Memory B cell (primary cell): ENCODE data around the gene TNFRSF21.

ENCODE experiments used
- ATAC-seq: fragments of 150-1000 bp; cut with Tn5 transposase; 2 replicates; pipeline ENCODE4 v1.10.0; 2021; ENCODE audit warnings: low read depth, mild to moderate bottlenecking, moderate library complexity
- DNase-seq, 2 donors: peaks; one replicate each; pipeline ENCODE4 v3.0.0; 2022; ENCODE audit warnings: low spot score in 2 of 2
- H3K27ac Mint-ChIP-seq: one replicate; pipeline ENCODE4 v1.8.0; 2022; ENCODE audit warnings: mild to moderate bottlenecking, moderate library complexity, mixed read lengths
- H3K27me3 Mint-ChIP-seq: one replicate; pipeline ENCODE4 v1.8.0; 2022; ENCODE audit warnings: mixed read lengths
- H3K36me3 Mint-ChIP-seq: one replicate; pipeline ENCODE4 v1.8.0; 2022; ENCODE audit warnings: mild to moderate bottlenecking, mixed read lengths
- H3K4me1 Mint-ChIP-seq: one replicate; pipeline ENCODE4 v1.8.0; 2022; ENCODE audit warnings: mixed read lengths
- H3K4me3 Mint-ChIP-seq: one replicate; pipeline ENCODE4 v1.8.0; 2022; ENCODE audit warnings: mild to moderate bottlenecking, moderate library complexity, mixed read lengths
- H3K9me3 Mint-ChIP-seq: one replicate; pipeline ENCODE4 v1.8.0; 2022; ENCODE audit warnings: mixed read lengths

The TNFRSF21 gene

DNA sequence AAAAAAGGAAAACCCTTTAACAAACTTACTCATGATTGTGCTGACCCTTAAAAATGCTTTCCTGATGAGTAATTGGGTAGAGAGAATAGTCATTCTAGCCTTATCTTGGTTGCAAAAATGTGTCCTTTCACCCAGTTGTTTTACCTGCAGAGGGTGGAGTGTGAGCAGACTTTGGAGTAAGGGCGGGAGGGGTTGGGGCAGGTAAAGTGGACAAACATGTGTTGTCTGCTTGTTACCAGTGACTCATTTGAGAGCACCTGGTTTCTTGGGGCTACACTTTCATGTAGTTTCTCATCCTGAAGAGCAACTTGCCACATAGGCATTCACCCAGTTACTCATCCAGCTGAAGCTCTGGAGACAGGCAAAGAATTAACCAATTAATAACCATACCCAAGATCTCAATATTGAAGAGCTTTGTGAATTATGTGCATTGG lies 121.1 kb downstream of the TNFRSF21 start:
- Mint-ChIP-seq H3K36me3 (no peaks in the 10 kb centered on the region), H3K9me3 (peaks cover 2% of the 10 kb centered on the region), H3K27me3 (peaks cover 8% of the 10 kb centered on the region), H3K4me3 (no peak overlapping the region), H3K27ac (no peak overlapping the region), H3K4me1 (no peaks in the 10 kb centered on the region)
- ATAC-seq (no peak), DNase-seq (no peak)

DNA sequence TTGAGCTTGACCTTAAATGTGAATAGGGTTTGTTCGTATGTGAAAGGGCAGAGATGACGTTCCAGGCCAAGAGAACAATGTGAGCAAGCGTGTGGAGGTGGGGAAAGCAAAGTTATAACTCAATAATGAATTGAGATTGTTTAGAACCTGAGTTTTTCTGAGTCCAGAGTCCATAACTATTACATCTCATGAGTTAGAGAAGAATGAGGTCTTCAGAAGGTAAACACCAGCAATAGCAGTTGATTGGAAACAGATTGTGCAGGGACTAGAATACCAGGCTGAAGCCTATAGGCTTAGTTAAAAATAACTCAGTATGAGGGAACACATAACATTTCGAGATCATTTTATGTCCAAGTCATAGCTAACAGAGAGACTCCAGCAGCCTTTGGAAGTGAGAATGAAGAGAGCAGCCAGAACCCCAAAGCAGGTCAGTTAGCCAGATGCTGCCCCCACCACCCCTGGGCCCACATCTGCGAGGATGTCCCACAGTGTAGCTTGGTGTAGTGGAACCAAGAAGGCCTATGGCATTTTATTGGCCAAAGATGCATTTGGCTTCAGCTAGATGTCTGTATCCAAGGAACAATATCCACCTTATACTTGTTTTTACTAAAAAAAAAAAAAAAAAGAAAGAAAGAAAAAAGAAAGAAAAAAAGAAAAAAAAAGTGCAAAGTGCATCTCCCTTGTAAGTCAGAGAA lies 121.7 kb downstream of the TNFRSF21 start:
- Mint-ChIP-seq H3K9me3 (peaks cover 2% of the 10 kb centered on the region), H3K4me3 (no peak overlapping the region), H3K27ac (no peak overlapping the region), H3K27me3 (peaks cover 8% of the 10 kb centered on the region), H3K36me3 (no peaks in the 10 kb centered on the region), H3K4me1 (no peaks in the 10 kb centered on the region)
- DNase-seq (no peak), ATAC-seq (no peak)

DNA sequence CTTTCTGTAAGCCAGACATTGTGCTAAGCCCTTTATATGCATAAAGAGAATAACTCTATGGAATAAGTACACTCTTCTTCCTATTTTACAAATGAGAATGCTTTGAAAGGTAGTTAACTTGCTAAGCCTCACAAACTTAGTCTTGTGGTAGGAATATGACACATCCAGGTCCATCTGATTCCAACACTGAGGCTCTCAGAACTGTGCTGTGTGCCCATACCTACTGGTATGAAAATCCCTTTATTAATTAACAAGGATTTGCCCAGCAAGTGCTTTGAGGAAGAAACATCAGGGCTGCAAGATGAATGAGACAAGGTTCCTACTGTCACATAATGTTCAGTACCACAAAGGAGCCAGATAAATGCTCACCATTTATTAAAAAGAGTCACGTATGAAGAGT lies 122.6 kb downstream of the TNFRSF21 start:
- no peak overlapping the region for H3K4me3 Mint-ChIP-seq
- H3K9me3 Mint-ChIP-seq = peaks cover 2% of the 10 kb centered on the region

DNA sequence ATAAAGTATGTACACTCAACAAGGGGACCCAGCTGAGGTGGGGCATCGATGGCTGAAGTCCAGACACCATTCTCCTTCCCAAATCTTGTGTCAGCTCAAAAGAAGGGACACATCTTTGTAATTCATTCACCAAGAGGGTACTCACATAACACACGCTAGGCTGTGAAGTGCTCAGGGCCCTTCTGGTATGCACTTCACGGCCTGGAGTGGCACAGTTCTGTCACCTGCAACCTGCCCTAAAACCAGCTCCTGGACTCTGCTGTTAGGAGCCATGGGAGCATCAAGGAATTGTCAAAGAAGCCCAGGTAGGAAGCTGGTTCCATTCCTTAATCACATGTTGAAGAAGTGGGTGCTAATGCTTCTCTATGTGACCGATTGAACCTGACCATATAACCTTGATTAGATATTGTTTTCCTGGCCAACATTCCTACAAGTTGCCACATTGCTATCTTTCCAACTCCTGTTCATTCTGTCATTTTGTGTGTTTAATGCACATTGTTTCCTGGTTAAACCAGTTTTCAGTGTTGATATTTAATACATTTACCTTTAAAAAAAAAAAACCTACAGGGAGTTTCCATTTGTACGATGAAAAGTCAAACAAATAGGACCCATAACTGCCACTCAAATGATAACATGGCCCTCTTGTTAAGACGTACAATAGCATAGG lies 127.3 kb downstream of the TNFRSF21 start:
- peaks cover 6% of the 10 kb centered on the region for H3K27me3 Mint-ChIP-seq
- no peaks in the 10 kb centered on the region for H3K4me1 Mint-ChIP-seq
- H3K4me3 Mint-ChIP-seq = no peak overlapping the region
- ATAC-seq (no peak), DNase-seq (no peak)
- no peaks in the 10 kb centered on the region for H3K36me3 Mint-ChIP-seq
- H3K9me3 Mint-ChIP-seq = no peaks in the 10 kb centered on the region
- no peak overlapping the region for H3K27ac Mint-ChIP-seq

More for the DNA sequence above, 122.6 kb downstream of the TNFRSF21 start:
- DNase-seq (no peak), ATAC-seq (no peak)
- H3K4me1 Mint-ChIP-seq = no peaks in the 10 kb centered on the region
- H3K27me3 Mint-ChIP-seq = peaks cover 8% of the 10 kb centered on the region
- H3K36me3 Mint-ChIP-seq = no peaks in the 10 kb centered on the region
- H3K27ac Mint-ChIP-seq = no peak overlapping the region

DNA sequence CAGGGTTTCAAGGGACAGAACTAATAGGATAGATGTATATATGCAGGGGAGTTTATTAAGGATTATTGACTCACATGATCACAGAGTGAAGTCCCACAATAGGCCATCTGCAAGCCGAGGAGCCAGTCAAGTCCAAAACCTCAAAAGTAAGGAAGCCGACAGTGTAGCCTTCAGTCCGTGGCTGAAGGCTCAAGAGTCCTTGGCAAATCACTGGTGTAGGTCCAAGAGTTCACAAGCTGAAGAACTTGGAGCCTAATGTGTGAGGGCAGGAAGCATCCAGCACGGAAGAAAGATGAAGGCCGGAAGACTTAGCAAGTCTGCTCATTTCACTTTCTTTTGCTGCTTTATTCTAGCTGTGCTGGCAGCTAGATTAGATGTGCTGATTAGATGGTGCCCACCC lies 128.0 kb downstream of the TNFRSF21 start:
- no peaks in the 10 kb centered on the region for H3K4me1 Mint-ChIP-seq
- H3K27ac Mint-ChIP-seq = no peak overlapping the region
- no peak overlapping the region for H3K4me3 Mint-ChIP-seq
- no peaks in the 10 kb centered on the region for H3K9me3 Mint-ChIP-seq
- ATAC-seq (no peak), DNase-seq (no peak)
- no peaks in the 10 kb centered on the region for H3K36me3 Mint-ChIP-seq
- H3K27me3 Mint-ChIP-seq = peaks cover 5% of the 10 kb centered on the region
